IMR-90 (cell line): ENCODE measurements around the gene MS4A6E. TPM values are rescaled to one million over a fixed set of nuclear protein-coding genes. Genes with fewer than 3 reads are reported as not detected.

Experiments used
- ATAC-seq: fragments of 200-7000 bp; cut with Tn5 transposase; 2 replicates; pipeline ENCODE4 v1.9.1; 2020; ENCODE audit warnings: low read depth, mild to moderate bottlenecking, moderate library complexity
- BruUV-seq: library from RNA; stranded (reverse); fragments of 400-500 nt; replicated peaks from 2 replicates; lab custom pipeline; 2021; lab: Mats Ljungman, UMichigan
- CTCF ChIA-PET: fragments of 300-600 bp; formaldehyde crosslinking; extraction: SDS; loops from one replicate; lab custom pipeline; 2021; ENCODE audit warnings: antibody characterized with exemption; lab: Yijun Ruan, JAX
- POLR2A ChIA-PET: fragments of 300-600 bp; sonication (Branson Sonifier 250); formaldehyde crosslinking; loops from one replicate; lab custom pipeline; 2022; ENCODE audit warnings: antibody characterized with exemption; ENCODE audit not compliant: unreplicated experiment; lab: Charles Lee
- DNase-seq: peaks from one replicate; pipeline ENCODE4 v3.0.0; 2013
- H2AFZ ChIP-seq: replicated peaks from 2 replicates; pipeline ENCODE3; 2013; ENCODE audit warnings: low read length, mild to moderate bottlenecking; ENCODE audit not compliant: poor library complexity
- H2AK5ac ChIP-seq: 2 replicates; pipeline ENCODE4 v1.6.1; 2013; ENCODE audit warnings: low read depth, low read length, inconsistent platforms
- H2AK9ac ChIP-seq: replicated peaks from 2 replicates; pipeline ENCODE3; 2013; ENCODE audit warnings: mild to moderate bottlenecking, low read depth, low read length, moderate library complexity; ENCODE audit not compliant: poor library complexity
- H2BK120ac ChIP-seq: 2 replicates; pipeline ENCODE4 v1.6.1; 2013; ENCODE audit warnings: low read depth, low read length, inconsistent platforms
- H2BK15ac ChIP-seq: 3 replicates; pipeline ENCODE4 v1.6.1; 2013; ENCODE audit warnings: low read depth, low read length, inconsistent platforms
- H2BK20ac ChIP-seq: 2 replicates; pipeline ENCODE4 v1.6.1; 2013; ENCODE audit warnings: low read depth, mild to moderate bottlenecking, inconsistent platforms, low read length, moderate library complexity
- H2BK5ac ChIP-seq: 2 replicates; pipeline ENCODE4 v1.6.1; 2013; ENCODE audit warnings: mild to moderate bottlenecking, low read depth, low read length, inconsistent platforms; ENCODE audit not compliant: poor library complexity, severe bottlenecking
- H3K14ac ChIP-seq: replicated peaks from 2 replicates; pipeline ENCODE4 v1.6.1; 2013; ENCODE audit warnings: low read depth, low read length, inconsistent platforms
- H3K18ac ChIP-seq: 2 replicates; pipeline ENCODE4 v1.6.1; 2013; ENCODE audit warnings: low read depth, low read length, control low read depth
- H3K23ac ChIP-seq: 2 replicates; pipeline ENCODE4 v1.6.1; 2013; ENCODE audit warnings: low read depth, low read length, inconsistent platforms
- H3K27ac ChIP-seq: 2 replicates; pipeline ENCODE4 v1.5.1; 2013; ENCODE audit warnings: mild to moderate bottlenecking, control low read depth, low read length; ENCODE audit not compliant: insufficient read depth
- H3K27me3 ChIP-seq: 2 replicates; pipeline ENCODE4 v1.6.1; 2013; ENCODE audit warnings: low read length; ENCODE audit not compliant: control insufficient read depth, insufficient read depth
- H3K36me3 ChIP-seq: 2 replicates; pipeline ENCODE4 v1.6.1; 2013; ENCODE audit warnings: low read length, mixed read lengths; ENCODE audit not compliant: control insufficient read depth, insufficient read depth
- H3K4ac ChIP-seq: 2 replicates; pipeline ENCODE4 v1.6.1; 2013; ENCODE audit warnings: low read depth, low read length, inconsistent platforms
- H3K4me1 ChIP-seq: 2 replicates; pipeline ENCODE4 v1.6.1; 2013; ENCODE audit warnings: low read length, mixed read lengths; ENCODE audit not compliant: control insufficient read depth, insufficient read depth
- H3K4me2 ChIP-seq: 2 replicates; pipeline ENCODE4 v1.6.1; 2013; ENCODE audit warnings: low read depth, mild to moderate bottlenecking, control low read depth, low read length, moderate library complexity
- H3K4me3 ChIP-seq: 2 replicates; pipeline ENCODE4 v1.5.1; 2013; ENCODE audit warnings: low read depth, mild to moderate bottlenecking, control low read depth, low read length, moderate library complexity; ENCODE audit not compliant: insufficient read depth
- H3K56ac ChIP-seq: 2 replicates; pipeline ENCODE4 v1.6.1; 2013; ENCODE audit warnings: low read length, inconsistent platforms; ENCODE audit not compliant: insufficient read depth; ENCODE audit errors: extremely low read depth
- H3K79me1 ChIP-seq, 2 experiments: 2 replicates each; pipeline ENCODE4 v1.6.1; 2013; ENCODE audit warnings: low read length in 2 of 2, inconsistent platforms in 1 of 2, low read depth in 1 of 2
- H3K9ac ChIP-seq: 2 replicates; pipeline ENCODE4 v1.6.1; 2013; ENCODE audit warnings: low read depth, low read length, control low read depth
- H3K9me1 ChIP-seq: 2 replicates; pipeline ENCODE4 v1.6.1; 2013; ENCODE audit warnings: low read length, inconsistent platforms; ENCODE audit not compliant: insufficient read depth
- H3K9me3 ChIP-seq: 2 replicates; pipeline ENCODE4 v1.6.1; 2013; ENCODE audit warnings: low read length; ENCODE audit not compliant: control insufficient read depth, insufficient read depth
- H4K20me1 ChIP-seq: 2 replicates; pipeline ENCODE4 v1.6.1; 2013; ENCODE audit warnings: low read length, inconsistent platforms; ENCODE audit not compliant: insufficient read depth
- H4K5ac ChIP-seq: 2 replicates; pipeline ENCODE4 v1.6.1; 2013; ENCODE audit warnings: mild to moderate bottlenecking, low read depth, low read length, control low read depth
- H4K8ac ChIP-seq, 2 experiments: 2 replicates each; pipeline ENCODE4 v1.6.1; 2013; ENCODE audit warnings: low read depth in 2 of 2, low read length in 2 of 2, control low read depth in 1 of 2, inconsistent platforms in 1 of 2
- H4K91ac ChIP-seq: 2 replicates; pipeline ENCODE4 v1.6.1; 2013; ENCODE audit warnings: low read depth, low read length, inconsistent platforms; ENCODE audit not compliant: insufficient read depth
- BHLHE40 ChIP-seq: fragments of 150-350 bp; IDR thresholded peaks from 2 replicates; pipeline ENCODE4 v1.6.1; 2016; ENCODE audit warnings: mild to moderate bottlenecking, low read depth, low read length
- CEBPB ChIP-seq: IDR thresholded peaks from 2 replicates; pipeline ENCODE4 v1.6.1; 2012; ENCODE audit warnings: low read depth, low read length, improper control_type of control experiment
- CHD1 ChIP-seq: IDR thresholded peaks from 2 replicates; pipeline ENCODE4 v1.6.1; 2012; ENCODE audit warnings: low read depth, low read length, improper control_type of control experiment
- CTCF ChIP-seq: conservative IDR thresholded peaks from 2 replicates; pipeline ENCODE4 v1.5.1; 2012; ENCODE audit warnings: mild to moderate bottlenecking, low read depth, low read length, improper control_type of control experiment
- ELK1 ChIP-seq: fragments of 150-350 bp; IDR thresholded peaks from 2 replicates; pipeline ENCODE4 v1.6.1; 2016; ENCODE audit warnings: low read depth, mild to moderate bottlenecking, low read length, moderate library complexity, borderline replicate concordance
- FOS ChIP-seq: fragments of 150-350 bp; IDR thresholded peaks from 2 replicates; pipeline ENCODE4 v1.6.1; 2016; ENCODE audit warnings: low read depth, low read length
- MAFK ChIP-seq: IDR thresholded peaks from 2 replicates; pipeline ENCODE4 v1.6.1; 2012; ENCODE audit warnings: low read depth, low read length, improper control_type of control experiment
- MAZ ChIP-seq: IDR thresholded peaks from 2 replicates; pipeline ENCODE4 v1.6.1; 2012; ENCODE audit warnings: low read depth, mild to moderate bottlenecking, low read length, improper control_type of control experiment, moderate library complexity, borderline replicate concordance
- MXI1 ChIP-seq: IDR thresholded peaks from 2 replicates; pipeline ENCODE4 v1.6.1; 2012; ENCODE audit warnings: low read depth, mild to moderate bottlenecking, low read length, moderate library complexity, borderline replicate concordance
- NFE2L2 ChIP-seq: fragments of 150-350 bp; IDR thresholded peaks from 2 replicates; pipeline ENCODE4 v1.6.1; 2016; ENCODE audit warnings: low read depth, mild to moderate bottlenecking, low read length
- POLR2A ChIP-seq: IDR thresholded peaks from 2 replicates; pipeline ENCODE4 v1.6.1; 2012; ENCODE audit warnings: mild to moderate bottlenecking, low read depth, low read length
- RAD21 ChIP-seq: IDR thresholded peaks from 2 replicates; pipeline ENCODE4 v1.6.1; 2012; ENCODE audit warnings: low read length, improper control_type of control experiment
- RCOR1 ChIP-seq: IDR thresholded peaks from 2 replicates; pipeline ENCODE4 v1.6.1; 2012; ENCODE audit warnings: mild to moderate bottlenecking, low read length, improper control_type of control experiment; ENCODE audit not compliant: insufficient replicate concordance
- RFX5 ChIP-seq: IDR thresholded peaks from 2 replicates; pipeline ENCODE4 v1.8.0; 2012; ENCODE audit warnings: low read depth, mild to moderate bottlenecking, low read length, moderate library complexity
- SMC3 ChIP-seq: fragments of 150-350 bp; IDR thresholded peaks from 2 replicates; pipeline ENCODE4 v1.6.1; 2016; ENCODE audit warnings: low read depth, mild to moderate bottlenecking, antibody characterized with exemption, low read length, moderate library complexity
- USF2 ChIP-seq: fragments of 150-350 bp; IDR thresholded peaks from 2 replicates; pipeline ENCODE4 v1.6.1; 2017; ENCODE audit warnings: mild to moderate bottlenecking, antibody characterized with exemption, low read length, low read depth
- WGBS, 2 experiments: methylation state at CpG; one replicate each; pipeline versions ENCODE4 v1.1.5 to v1.1.7; 2013; ENCODE audit warnings: missing lambda C conversion rate in 2 of 2; ENCODE audit not compliant: insufficient read length in 1 of 2; ENCODE audit errors: extremely low coverage in 2 of 2; 5-methylcytosine and 5-hydroxymethylcytosine counted together
- dilution Hi-C: fragments of 300-500 bp; cut with HindIII; formaldehyde crosslinking; loops from one replicate; pipeline ENCODE4 v1.14.3; 2018; ENCODE audit warnings: low sequenced_read_pairs; ENCODE audit not compliant: unreplicated experiment
- in situ Hi-C: fragments of 300-500 bp; cut with MboI; formaldehyde crosslinking; loops from 3 replicates; pipeline ENCODE4 v1.14.3; 2019; ENCODE audit warnings: low sequenced_read_pairs, inconsistent platforms, mixed read lengths
- intact Hi-C: fragments of 100-400 bp; cut with micrococcal nuclease; formaldehyde crosslinking; loops from 2 replicates; pipeline ENCODE4 v1.10.0; 2022
- polyA plus RNA-seq, 3 experiments: library from polyadenylated mRNA; depleted of rRNA; stranded (reverse); fragments of >200 nt; gene quantifications; 2 replicates each; pipeline ENCODE4 v1.2.3, GENCODE V29; 2012; ENCODE audit warnings: low replicate concordance in 1 of 3
- total RNA-seq: library from RNA; depleted of rRNA; stranded (reverse); fragments of >200 nt; gene quantifications from 2 replicates; pipeline ENCODE4 v1.2.3, GENCODE V29; 2012

MS4A6E gene
- total and polyA plus RNA-seq, 2 of the 4 experiments (the other 2 are of a cell fraction): not detected

- dilution Hi-C loops (no loop called here), in situ Hi-C loops (no loop called here), intact Hi-C loops (no loop called here)
- no TSS peak for BruUV-seq
- Histone ChIP-seq H3K79me1 (no peaks in the 10 kb centered on the region), H2AK9ac (no peak within 1 kb of the TSS), H3K27me3 (no peaks in the 10 kb centered on the region), H3K9me1 (no peaks in the 10 kb centered on the region), H3K9ac (no peak within 1 kb of the TSS), H3K18ac (no peak within 1 kb of the TSS), H2BK5ac (no peak within 1 kb of the TSS), H3K36me3 (no peaks in the 10 kb centered on the region), H2BK15ac (no peak within 1 kb of the TSS), H3K4me2 (no peak within 1 kb of the TSS), H3K9me3 (peaks cover 7% of the 10 kb centered on the region; the same call in 1 of the 2 replicates), H3K27ac (no peak within 1 kb of the TSS), H4K91ac (no peak within 1 kb of the TSS), H2BK120ac (no peak within 1 kb of the TSS), H3K14ac (no peak within 1 kb of the TSS), H4K20me1 (no peaks in the 10 kb centered on the region), H3K23ac (no peak within 1 kb of the TSS), H3K4me1 (no peaks in the 10 kb centered on the region), H2BK20ac (no peak within 1 kb of the TSS), H2AK5ac (no peak within 1 kb of the TSS), H2AFZ (no peak within 1 kb of the TSS), H4K5ac (no peak within 1 kb of the TSS), H3K4ac (no peak within 1 kb of the TSS), H4K8ac (no peak within 1 kb of the TSS), H3K4me3 (no peak within 1 kb of the TSS), H3K56ac (no peak within 1 kb of the TSS)
- no peak for TF ChIP-seq MAZ
- no peak for TF ChIP-seq MAFK
- no peak for TF ChIP-seq RAD21
- TF ChIP-seq RFX5: no peak
- TF ChIP-seq USF2: no peak
- no peak for TF ChIP-seq BHLHE40
- no peak for TF ChIP-seq ELK1
- TF ChIP-seq CTCF: no peak
- no peak for TF ChIP-seq CEBPB
- TF ChIP-seq CHD1: no peak
- TF ChIP-seq NFE2L2: no peak
- no peak for TF ChIP-seq POLR2A
- no peak for TF ChIP-seq FOS
- TF ChIP-seq RCOR1: no peak
- TF ChIP-seq MXI1: no peak
- no peak for TF ChIP-seq SMC3
- no CpG with 5 or more reads among the region's 3 CpGs for WGBS, 2 experiments
- POLR2A ChIA-PET: no interaction called here
- DNase-seq (no peak), ATAC-seq (no peak)
- CTCF ChIA-PET: no interaction called here
These were observed 51.3 kb downstream of the MS4A6E start, which contains the start of gene MS4A7 for GRCh38 chr11:60378354-60378753. Gene MS4A7 (plus strand): TSS chr11:60378532. CDS start chr11:60383142, 4,610 bp downstream.
